DMS153 treated with DMSO at 0.1 percent for 48 hours (cell line): Measurements from ENCODE around the gene ETFA.
A peak's percentile ranks its signal among the peaks of the same experiment; 100 is the strongest.

Source experiments
- DNase-seq: peaks from one replicate; lab custom pipeline; 2025; ENCODE audit not compliant: unreplicated experiment; lab: John Stamatoyannopoulos, UW

ETFA gene

GRCh38 chr15:76221085-76221767 is 90.0 kb downstream of the ETFA start:
- DNase-seq: no peak

DNA sequence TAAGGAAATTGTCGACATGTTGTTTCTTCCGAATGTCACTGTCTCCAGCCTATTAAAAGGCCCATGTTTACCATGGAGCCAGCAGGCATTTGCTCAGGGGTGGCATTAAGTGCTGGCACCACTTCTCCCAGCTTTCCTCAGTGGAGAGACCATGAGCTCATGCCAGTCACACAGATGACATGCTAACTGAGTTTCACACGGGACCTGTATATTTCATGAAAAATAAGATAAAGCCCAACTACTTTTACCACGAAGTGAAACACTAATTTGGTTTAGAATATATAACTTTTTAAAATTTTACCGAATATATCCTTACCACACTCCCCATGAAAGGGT is 93.4 kb downstream of the ETFA start:
- DNase-seq: no peak

GRCh38 chr15:76217029-76217881 is 94.0 kb downstream of the ETFA start:
- DNase-seq: no peak

- no peak for DNase-seq
Measured at GRCh38 chr15:76215634-76216033, 95.6 kb downstream of the ETFA start.

- DNase-seq: no peak
Measured at GRCh38 chr15:76209942-76210341, 101.3 kb downstream of the ETFA start.

DNA sequence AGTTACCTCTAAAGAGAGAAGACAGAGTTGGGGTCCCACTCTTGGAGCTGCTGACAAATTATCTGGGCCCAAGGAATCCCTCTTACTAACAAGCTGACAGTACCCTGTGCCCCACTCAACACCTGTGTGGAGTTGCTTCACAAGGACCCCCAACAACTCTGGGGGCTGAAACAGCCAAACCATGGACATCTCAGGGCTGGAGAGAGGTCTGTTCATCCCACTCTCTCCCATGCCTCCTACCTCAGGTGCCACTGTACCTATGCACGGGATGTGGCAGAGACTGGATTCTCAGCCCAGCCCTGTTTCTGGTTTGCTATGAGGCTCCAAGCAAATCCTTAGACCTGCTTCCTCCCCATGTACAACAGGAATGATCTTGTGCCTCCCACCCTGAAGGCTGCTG is 101.7 kb downstream of the ETFA start:
- no peak for DNase-seq

GRCh38 chr15:76208786-76209424 is 102.4 kb downstream of the ETFA start:
- no peak for DNase-seq

- no peak for DNase-seq
Measured at GRCh38 chr15:76208084-76208785, 103.0 kb downstream of the ETFA start.

DNA sequence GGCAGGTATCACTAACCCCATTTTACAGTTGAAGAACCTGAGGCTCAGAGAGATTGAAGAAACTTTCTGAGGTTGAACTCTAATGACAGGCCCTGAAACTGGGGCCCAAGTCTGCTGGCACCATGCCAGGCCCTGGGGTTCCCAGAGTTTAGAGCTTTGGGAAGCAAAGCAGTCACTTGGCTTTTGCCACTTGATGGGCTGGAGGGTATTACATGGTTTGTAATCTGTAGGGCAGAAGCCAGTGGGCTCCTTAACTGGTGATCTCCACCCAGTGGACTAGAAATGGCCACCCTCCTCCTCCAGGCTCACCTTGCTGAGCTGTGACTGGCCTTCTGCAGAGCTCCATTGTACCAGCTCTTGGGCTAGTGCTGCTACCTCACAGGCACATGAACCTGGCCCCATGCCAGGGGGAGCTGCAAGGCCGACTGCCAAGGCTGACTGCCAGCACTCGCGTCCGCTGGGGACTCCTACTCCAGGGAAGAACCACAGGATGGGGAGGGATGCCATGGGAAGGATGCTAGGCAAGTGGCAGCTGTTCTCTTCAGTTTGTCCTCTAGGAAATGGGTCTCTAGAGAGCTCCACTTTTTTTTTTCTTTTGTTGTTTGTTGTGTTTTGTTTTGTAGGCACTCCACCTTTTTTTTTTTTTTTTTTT is 104.8 kb downstream of the ETFA start:
- peak; percentile 62 for DNase-seq

GRCh38 chr15:76204916-76205460 is 106.3 kb downstream of the ETFA start:
- no peak for DNase-seq

DNA sequence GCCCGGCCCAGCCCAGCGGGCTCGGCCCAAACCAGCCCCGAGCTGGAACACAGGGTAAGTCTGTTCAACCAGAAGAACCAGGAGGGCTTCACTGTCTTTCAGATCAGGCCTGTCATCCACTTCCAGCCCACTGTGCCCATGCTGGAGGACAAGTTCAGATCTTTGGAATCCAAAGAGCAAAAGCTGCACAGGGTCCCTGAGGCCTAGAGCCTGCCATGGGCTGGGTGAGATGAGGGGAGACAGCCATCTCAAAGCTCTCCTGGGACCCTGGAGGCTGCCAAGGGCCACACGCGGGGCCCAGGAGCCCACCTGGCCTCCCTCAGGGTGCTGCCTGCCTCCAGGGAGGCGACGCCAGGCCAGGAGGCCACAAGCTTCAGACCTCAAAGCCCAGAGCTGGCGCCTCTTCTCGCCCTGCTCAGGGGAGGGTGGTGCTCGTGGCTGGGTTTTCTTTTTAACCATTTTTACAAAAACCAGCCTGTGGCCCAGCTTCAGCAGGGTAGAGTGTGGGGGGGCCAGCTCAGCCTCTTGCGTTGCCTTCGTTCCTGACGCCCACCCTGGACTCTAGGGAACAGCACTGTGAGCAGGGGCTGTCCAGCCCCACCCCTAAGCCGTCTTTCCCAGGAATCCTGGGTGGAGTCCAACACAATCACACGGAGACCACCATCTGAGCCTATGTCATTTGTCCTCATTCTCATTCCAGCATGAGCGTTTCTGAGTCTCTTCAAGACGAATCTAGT is 107.0 kb downstream of the ETFA start:
- DNase-seq: no peak

DNA sequence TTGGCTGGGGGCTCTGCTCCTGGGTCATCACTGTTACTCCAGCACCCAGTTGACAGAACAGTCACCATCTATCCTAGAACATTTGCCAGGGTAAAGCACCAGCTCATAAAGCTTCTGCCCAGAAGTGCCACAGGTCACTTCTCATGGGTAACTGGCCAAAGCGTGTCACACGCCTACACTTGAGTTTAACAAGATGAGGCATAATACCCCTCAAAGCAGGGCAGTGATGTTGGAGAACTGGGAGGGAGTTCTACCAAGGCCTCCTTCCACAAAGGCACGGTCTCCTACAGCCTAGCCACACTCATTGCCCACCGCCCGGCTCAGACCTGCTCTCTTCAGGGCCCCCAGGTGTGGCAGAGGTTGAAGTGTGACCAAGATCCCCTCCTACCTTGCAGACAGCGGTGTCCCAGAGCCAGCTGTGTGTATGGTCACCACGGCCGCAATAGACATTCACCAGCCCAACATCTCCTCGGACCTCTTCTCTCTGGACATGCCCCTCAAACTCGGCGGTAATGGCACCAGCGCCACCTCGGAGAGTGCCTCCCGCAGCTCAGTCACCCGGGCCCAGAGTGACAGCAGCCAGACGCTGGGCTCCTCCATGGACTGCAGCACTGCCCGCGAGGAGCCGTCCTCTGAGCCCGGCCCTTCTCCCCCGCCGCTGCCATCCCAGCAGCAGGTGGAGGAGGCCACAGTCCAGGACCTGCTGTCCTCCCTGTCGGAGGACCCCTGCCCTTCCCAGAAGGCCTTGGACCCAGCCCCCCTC is 107.7 kb downstream of the ETFA start:
- DNase-seq: no peak

DNA sequence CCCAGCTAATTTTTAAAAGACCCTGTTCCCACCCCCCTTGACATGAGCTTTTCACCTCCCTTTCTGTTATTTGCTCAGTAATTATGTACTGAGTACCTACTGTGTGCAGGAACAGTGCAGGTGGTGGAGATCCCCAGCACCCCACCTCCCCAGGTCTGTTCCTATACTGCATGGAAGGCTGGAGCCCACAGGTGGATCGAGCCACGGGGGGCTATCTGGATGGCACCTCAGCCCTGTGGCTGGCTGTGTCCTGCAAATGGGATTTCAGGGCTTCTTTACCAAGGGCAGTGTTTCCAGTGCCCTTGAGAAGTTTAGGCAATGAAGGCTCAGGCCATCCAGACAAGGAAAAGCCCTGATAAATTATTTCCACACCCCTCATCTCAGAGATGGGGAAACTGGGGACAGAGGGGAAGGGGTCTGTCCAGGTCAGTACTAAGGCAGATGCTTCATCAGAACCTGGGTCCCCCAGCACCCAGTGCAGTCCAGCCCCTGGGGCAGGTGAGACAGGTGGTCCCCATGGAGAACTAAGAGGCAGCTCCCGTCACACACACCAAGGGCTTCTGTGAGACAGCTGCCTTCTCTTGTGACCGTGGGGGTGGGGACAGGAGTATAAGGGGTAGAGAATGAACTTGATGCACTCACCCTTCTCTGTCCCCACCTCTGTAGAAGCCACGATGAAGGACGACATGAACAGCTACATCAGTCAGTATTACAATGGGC is 109.6 kb downstream of the ETFA start:
- no peak for DNase-seq

GRCh38 chr15:76200641-76201105 is 110.6 kb downstream of the ETFA start:
- DNase-seq: no peak

DNA sequence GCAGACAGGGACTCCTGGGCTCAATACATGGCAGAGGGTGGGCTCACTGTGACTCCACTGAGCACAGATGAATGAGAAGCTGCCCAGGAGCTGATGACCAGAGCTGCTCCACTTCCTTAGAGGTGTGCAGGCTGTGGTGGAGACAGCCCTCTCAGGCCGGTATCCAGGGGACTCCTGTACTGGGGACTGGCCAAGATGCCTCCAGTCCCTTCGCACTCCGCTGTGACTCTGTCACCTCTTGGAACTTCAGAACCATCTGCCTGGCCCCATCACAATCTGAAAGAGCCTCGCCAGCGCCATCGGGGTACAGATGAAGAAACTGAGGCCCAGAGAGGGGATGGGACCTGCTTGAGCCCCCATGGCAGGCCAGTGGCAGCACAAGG is 111.2 kb downstream of the ETFA start:
- DNase-seq: no peak

GRCh38 chr15:76199106-76200082 is 111.9 kb downstream of the ETFA start:
- DNase-seq: no peak

GRCh38 chr15:76198456-76199105 is 112.7 kb downstream of the ETFA start:
- no peak for DNase-seq
